Stomach (tissue), 9 donors: Measurements from ENCODE around the gene USP46. TPM values are rescaled to one million over a fixed set of nuclear protein-coding genes. Genes with fewer than 3 reads are reported as not detected.

Source experiments
- DNase-seq, 2 donors: peaks; one replicate each; pipeline versions ENCODE4 v3.0.0 to v3.0.0-alpha.2; 2013 to 2019
- H3K27ac ChIP-seq, 5 donors: fragments of 200-600 bp in 4 of 5; sonication (generic) in 4 of 5; one replicate each; pipeline ENCODE4 v1.5.1; 2013 to 2019; ENCODE audit warnings: mild to moderate bottlenecking in 1 of 5, moderate library complexity in 1 of 5
- H3K27me3 ChIP-seq, 3 donors: fragments of 200-600 bp; sonication (generic); one replicate each; pipeline ENCODE4 v1.5.1; 2017 to 2019; ENCODE audit warnings: mixed run types in 1 of 3
- H3K36me3 ChIP-seq, 4 donors: fragments of 200-600 bp; sonication (generic); 1 replicate in 3 of 4; 2 replicates in 1 of 4; pipeline ENCODE4 v1.5.1; 2016 to 2019
- H3K4me1 ChIP-seq, 4 donors: fragments of 200-600 bp; sonication (generic); one replicate each; pipeline ENCODE4 v1.5.1; 2016 to 2019
- H3K4me3 ChIP-seq, 4 donors: fragments of 200-600 bp; sonication (generic) in 3 of 4; one replicate each; pipeline ENCODE4 v1.5.1; 2016 to 2019; ENCODE audit warnings: mild to moderate bottlenecking in 1 of 4
- H3K9me3 ChIP-seq, 4 donors: fragments of 200-600 bp; sonication (generic); one replicate each; pipeline ENCODE4 v1.5.1; 2016 to 2019
- EP300 ChIP-seq: sonication (generic); formaldehyde crosslinking; IDR thresholded peaks from one replicate; pipeline ENCODE4 v1.6.1; 2017; ENCODE audit warnings: antibody characterized with exemption
- POLR2A ChIP-seq, 4 donors: fragments of 450-650 bp; IDR thresholded peaks; one replicate each; pipeline ENCODE4 v1.6.1; 2016; ENCODE audit warnings: antibody characterized with exemption in 4 of 4, control low read depth in 2 of 4, mild to moderate bottlenecking in 1 of 4, moderate library complexity in 1 of 4
- POLR2AphosphoS5 ChIP-seq, 3 donors: sonication (generic); formaldehyde crosslinking; IDR thresholded peaks; one replicate each; pipeline ENCODE4 v1.6.1; 2016; ENCODE audit warnings: antibody characterized with exemption in 3 of 3
- WGBS, 5 donors: extraction: QIAGEN DNeasy Blood & Tissue Kit in 3 of 5; methylation state at CpG; one replicate each; pipeline versions ENCODE4 v1.1.5 to v1.1.7; 2013 to 2018; 5-methylcytosine and 5-hydroxymethylcytosine counted together
- intact Hi-C: fragments of 100-400 bp; cut with DNase I; formaldehyde crosslinking; loops from one replicate; pipeline ENCODE4 v1.15.1; 2023; ENCODE audit warnings: low total_unique reads
- polyA plus RNA-seq, 3 donors: library from polyadenylated mRNA; stranded (reverse); fragments of 200-250 nt; gene quantifications; one replicate each; pipeline ENCODE4 v1.2.3, GENCODE V29; 2013
- total RNA-seq, 5 donors: library from RNA; depleted of rRNA; stranded (reverse); fragments of >200 nt; gene quantifications; one replicate each; pipeline versions ENCODE4 v1.1.0 to v1.2.3, GENCODE V29; 2014 to 2016
- TF ChIP-seq, protein P1 (sequence below), 7 experiments: fragments of 450-650 bp in 4 of 7; fragments of 200-600 bp in 3 of 7; sonication (generic) in 3 of 7; IDR thresholded peaks; one replicate each; pipeline ENCODE4 v1.5.1; 2016 to 2019; ENCODE audit warnings: antibody characterized with exemption in 7 of 7, control low read depth in 2 of 7, mild to moderate bottlenecking in 1 of 7
- donor health status: healthy with polysubstance abuse.
- donor health status: Bipolar disorder and iron deficiency.
- donor health status: healthy.

Gene USP46
- total and polyA plus RNA-seq, 8 donors: 2.7 to 36.5 (median 7.0) TPM

DNA sequence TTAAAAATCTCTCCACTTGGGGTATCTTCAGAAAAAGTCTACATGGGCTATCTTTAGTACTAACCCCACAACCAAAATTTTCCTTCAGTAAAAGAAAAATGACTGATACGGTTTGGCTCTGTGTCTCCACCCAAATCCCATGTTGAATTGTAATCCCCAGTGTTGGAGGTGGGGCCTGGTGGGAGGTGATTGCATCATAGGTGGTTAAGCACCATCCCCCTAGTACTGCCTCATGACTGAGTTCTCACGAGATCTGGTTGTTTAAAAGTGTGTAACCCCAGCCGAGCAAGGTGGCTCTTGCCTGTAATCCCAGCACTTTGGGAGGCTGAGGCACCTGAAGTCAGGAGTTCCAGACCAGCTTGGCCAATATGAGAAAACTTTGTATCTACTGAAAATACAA lies 66.8 kb downstream of the USP46 start:
- no peak for DNase-seq
- Histone ChIP-seq H3K27ac (no peak overlapping the region), H3K27me3 (no peaks in the 10 kb centered on the region), H3K9me3 (no peaks in the 10 kb centered on the region), H3K4me1 (no peaks in the 10 kb centered on the region), H3K36me3 (peaks cover 3 to 38% (median 32%) of the 10 kb centered on the region in 4 donors), H3K4me3 (no peak overlapping the region)
- intact Hi-C loops: no loop called here
- TF ChIP-seq, protein P1, sequence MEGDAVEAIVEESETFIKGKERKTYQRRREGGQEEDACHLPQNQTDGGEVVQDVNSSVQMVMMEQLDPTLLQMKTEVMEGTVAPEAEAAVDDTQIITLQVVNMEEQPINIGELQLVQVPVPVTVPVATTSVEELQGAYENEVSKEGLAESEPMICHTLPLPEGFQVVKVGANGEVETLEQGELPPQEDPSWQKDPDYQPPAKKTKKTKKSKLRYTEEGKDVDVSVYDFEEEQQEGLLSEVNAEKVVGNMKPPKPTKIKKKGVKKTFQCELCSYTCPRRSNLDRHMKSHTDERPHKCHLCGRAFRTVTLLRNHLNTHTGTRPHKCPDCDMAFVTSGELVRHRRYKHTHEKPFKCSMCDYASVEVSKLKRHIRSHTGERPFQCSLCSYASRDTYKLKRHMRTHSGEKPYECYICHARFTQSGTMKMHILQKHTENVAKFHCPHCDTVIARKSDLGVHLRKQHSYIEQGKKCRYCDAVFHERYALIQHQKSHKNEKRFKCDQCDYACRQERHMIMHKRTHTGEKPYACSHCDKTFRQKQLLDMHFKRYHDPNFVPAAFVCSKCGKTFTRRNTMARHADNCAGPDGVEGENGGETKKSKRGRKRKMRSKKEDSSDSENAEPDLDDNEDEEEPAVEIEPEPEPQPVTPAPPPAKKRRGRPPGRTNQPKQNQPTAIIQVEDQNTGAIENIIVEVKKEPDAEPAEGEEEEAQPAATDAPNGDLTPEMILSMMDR (IDR thresholded peaks at IDR 0.05): no peak
- TF ChIP-seq EP300: no peak
- no peak for TF ChIP-seq POLR2A (IDR thresholded peaks at IDR 0.05)
- 78 to 95% (median 92%) methylated on average over 3 of the region's 3 CpGs for WGBS, 5 donors

DNA sequence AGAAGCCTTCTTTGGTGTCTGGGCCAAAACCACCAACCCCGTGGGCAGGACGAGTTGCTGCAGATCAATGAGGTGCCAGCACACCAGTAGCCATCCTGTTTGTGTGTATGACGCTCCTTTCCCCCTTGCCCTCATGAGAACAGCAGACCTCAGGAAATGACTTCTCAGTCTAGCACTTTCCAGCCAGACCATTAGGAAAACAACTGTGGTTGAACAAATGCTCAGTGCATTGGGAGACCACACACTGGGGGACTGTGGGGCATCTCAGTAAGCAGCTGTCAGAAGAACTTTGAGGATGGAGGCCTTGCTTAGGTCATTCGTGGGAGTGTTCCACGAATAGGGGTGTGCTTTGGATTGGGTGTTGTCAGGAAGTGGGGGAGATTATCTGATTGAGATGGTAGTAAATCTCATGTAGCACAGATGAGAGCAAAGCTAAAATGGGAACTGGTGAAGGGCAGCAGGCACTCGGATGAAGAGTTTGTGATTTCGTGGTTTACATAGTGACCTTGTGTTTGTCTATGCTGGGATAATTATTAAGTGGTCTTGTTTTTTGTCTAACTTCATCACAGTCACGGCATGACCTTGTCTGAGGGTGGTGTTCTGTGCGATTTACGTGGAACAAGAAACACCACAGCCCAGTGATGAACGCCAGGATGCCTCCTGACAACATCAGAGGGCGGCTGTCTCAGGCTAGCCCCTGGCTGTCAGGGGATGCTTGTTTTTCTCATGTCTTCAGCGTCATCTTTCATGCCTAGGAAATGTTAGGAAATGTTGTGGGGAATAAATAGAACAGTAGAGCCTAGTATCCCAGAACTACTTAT lies 70.1 kb downstream of the USP46 start:
- WGBS, 5 donors: 62 to 74% (median 68%) methylated on average over 13 of the region's 13 CpGs
- Histone ChIP-seq H3K4me1 (no peaks in the 10 kb centered on the region), H3K9me3 (no peaks in the 10 kb centered on the region), H3K27me3 (no peaks in the 10 kb centered on the region), H3K27ac (no peak overlapping the region), H3K4me3 (no peak overlapping the region), H3K36me3 (peaks cover 0 to 12% (median 7%) of the 10 kb centered on the region in 4 donors)
- DNase-seq: peak in 1 of 2 donors; percentile 10
- intact Hi-C loops: no loop called here
- TF ChIP-seq POLR2A (IDR thresholded peaks at IDR 0.05) (no peak), EP300 (no peak), POLR2AphosphoS5 (IDR thresholded peaks at IDR 0.05) (no peak)
- TF ChIP-seq, protein P1 (IDR thresholded peaks at IDR 0.05): no peak

DNA sequence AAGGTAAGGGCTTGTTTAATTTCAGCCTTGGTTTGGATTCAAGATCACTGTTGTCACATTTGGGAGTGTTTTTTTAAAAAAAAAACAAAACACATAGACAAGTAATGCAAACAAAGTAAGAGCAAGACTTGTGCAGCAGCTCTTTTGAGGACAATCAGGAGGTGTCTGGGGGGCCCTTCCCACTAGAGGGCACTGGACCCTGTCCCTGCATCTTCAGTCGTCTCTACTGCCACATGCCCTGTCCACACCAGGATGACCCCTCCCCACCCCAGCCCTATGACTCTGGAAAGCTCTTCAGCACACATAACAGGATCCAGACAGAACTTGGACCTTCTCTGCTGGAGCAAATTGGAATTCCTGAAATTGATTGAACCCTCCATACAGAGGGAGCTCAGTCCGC lies 71.0 kb downstream of the USP46 start:
- WGBS, 5 donors: 50 to 54% (median 52%) methylated on average over 2 of the region's 2 CpGs
- Histone ChIP-seq H3K36me3 (peaks cover 0 to 9% (median 6%) of the 10 kb centered on the region in 4 donors), H3K27me3 (no peaks in the 10 kb centered on the region), H3K4me1 (no peaks in the 10 kb centered on the region), H3K4me3 (no peak overlapping the region), H3K27ac (no peak overlapping the region), H3K9me3 (no peaks in the 10 kb centered on the region)
- TF ChIP-seq POLR2AphosphoS5 (IDR thresholded peaks at IDR 0.05) (no peak), EP300 (no peak), POLR2A (IDR thresholded peaks at IDR 0.05) (no peak)
- TF ChIP-seq, protein P1 (IDR thresholded peaks at IDR 0.05): peak in 3 of 7 experiments; percentile 27 to 40 (median 30)
- DNase-seq: peak in 1 of 2 donors; percentile 41
- intact Hi-C loops: no loop called here

DNA sequence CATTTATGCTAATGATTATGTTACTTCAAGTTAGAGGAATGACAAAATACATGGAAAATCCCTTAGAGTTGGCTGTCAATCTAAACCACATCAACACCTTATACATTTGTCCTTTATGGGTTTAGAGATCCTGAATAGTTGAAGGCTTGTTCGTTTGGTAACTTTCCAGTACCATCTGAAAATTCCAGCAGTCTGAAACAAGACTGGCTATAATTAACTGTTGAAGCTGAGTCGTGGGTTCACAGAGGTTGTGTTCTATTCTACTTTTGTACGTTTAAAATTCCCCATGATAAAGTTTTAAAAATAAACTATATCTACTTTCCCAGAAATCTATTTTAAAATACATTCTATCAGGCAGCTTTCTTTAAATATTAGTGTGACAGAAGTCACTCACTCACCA lies 73.0 kb downstream of the USP46 start:
- Histone ChIP-seq H3K4me3 (no peak overlapping the region), H3K27ac (no peak overlapping the region), H3K36me3 (no peaks in the 10 kb centered on the region), H3K4me1 (no peaks in the 10 kb centered on the region), H3K9me3 (no peaks in the 10 kb centered on the region), H3K27me3 (no peaks in the 10 kb centered on the region)
- 21 to 32% (median 28%) methylated on average over 3 of the region's 3 CpGs for WGBS, 5 donors
- no peak for TF ChIP-seq POLR2AphosphoS5 (IDR thresholded peaks at IDR 0.05)
- TF ChIP-seq POLR2A (IDR thresholded peaks at IDR 0.05): no peak
- TF ChIP-seq, protein P1 (IDR thresholded peaks at IDR 0.05): no peak
- TF ChIP-seq EP300: no peak
- DNase-seq: no peak
- intact Hi-C loops: no loop called here
